HL-60 (cell line): Measurements from ENCODE around the gene LXN.

Source experiments
- DNase-seq, 2 experiments: peaks; one replicate each; pipeline ENCODE4 v3.0.0-alpha.2; 2010 to 2020; ENCODE audit warnings: low read depth in 1 of 2, low spot score in 1 of 2
- H3K27ac ChIP-seq: fragments of 250-450 bp; sonication (Bioruptor Pico); replicated peaks from 2 replicates; pipeline ENCODE4 v1.5.1; 2020; ENCODE audit warnings: mild to moderate bottlenecking, moderate library complexity
- H3K27me3 ChIP-seq: fragments of 250-450 bp; sonication (Bioruptor Pico); 2 replicates; pipeline ENCODE4 v1.5.1; 2021; ENCODE audit warnings: mild to moderate bottlenecking, moderate library complexity; ENCODE audit not compliant: insufficient read depth, poor library complexity, severe bottlenecking
- H3K4me3 ChIP-seq: replicated peaks from 2 replicates; pipeline ENCODE4 v1.5.1; 2011; ENCODE audit warnings: mild to moderate bottlenecking, control low read depth, low read length; ENCODE audit not compliant: insufficient read depth
- CTCF ChIP-seq: IDR thresholded peaks from one replicate; pipeline ENCODE4 v1.5.1; 2011; ENCODE audit warnings: low read length, control low read depth, inconsistent platforms; ENCODE audit not compliant: insufficient read depth
- GABPA ChIP-seq: IDR thresholded peaks from 2 replicates; pipeline ENCODE4 v1.6.1; 2012; ENCODE audit warnings: low read depth
- POLR2AphosphoS5 ChIP-seq: IDR thresholded peaks from 2 replicates; pipeline ENCODE4 v1.6.1; 2012; ENCODE audit warnings: low read depth
- REST ChIP-seq: IDR thresholded peaks from 2 replicates; pipeline ENCODE4 v1.6.1; 2012; ENCODE audit warnings: low read depth; ENCODE audit not compliant: insufficient replicate concordance
- SPI1 ChIP-seq: IDR thresholded peaks from 2 replicates; pipeline ENCODE4 v1.6.1; 2012; ENCODE audit warnings: low read depth, mild to moderate bottlenecking, borderline replicate concordance

The LXN gene

DNA sequence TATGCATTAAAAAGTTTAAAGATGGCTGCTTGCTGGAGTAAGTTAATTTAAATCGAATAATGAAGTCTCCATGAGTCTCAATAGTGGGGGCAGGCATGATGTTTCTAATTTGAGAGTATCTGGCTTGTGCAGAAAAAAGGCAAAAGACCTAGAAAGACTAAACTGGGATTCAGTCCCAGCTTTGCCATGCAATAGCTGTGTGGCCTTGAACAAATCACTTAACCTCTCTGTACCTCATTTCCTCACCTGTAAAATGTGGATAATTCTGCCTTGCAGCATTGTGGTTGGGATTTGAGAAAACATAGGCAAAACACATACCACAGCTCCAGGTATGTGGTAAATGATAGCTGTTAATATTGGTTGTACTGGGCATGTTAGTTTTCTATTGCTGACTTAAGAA lies 8.6 kb downstream of the LXN start:
- no peak overlapping the region for H3K4me3 ChIP-seq
- no peak overlapping the region for H3K27ac ChIP-seq
- TF ChIP-seq REST: no peak
- no peak for TF ChIP-seq CTCF
- no peak for TF ChIP-seq POLR2AphosphoS5
- TF ChIP-seq SPI1: no peak
- TF ChIP-seq GABPA: no peak
- no peak for DNase-seq
- H3K27me3 ChIP-seq: no peaks in the 10 kb centered on the region

GRCh38 chr3:158663246-158663645 lies 9.2 kb downstream of the LXN start:
- Histone ChIP-seq H3K4me3 (no peak overlapping the region), H3K27ac (no peak overlapping the region), H3K27me3 (no peaks in the 10 kb centered on the region)
- no peak for TF ChIP-seq POLR2AphosphoS5
- no peak for TF ChIP-seq CTCF
- no peak for TF ChIP-seq SPI1
- no peak for TF ChIP-seq REST
- no peak for TF ChIP-seq GABPA
- DNase-seq: no peak

DNA sequence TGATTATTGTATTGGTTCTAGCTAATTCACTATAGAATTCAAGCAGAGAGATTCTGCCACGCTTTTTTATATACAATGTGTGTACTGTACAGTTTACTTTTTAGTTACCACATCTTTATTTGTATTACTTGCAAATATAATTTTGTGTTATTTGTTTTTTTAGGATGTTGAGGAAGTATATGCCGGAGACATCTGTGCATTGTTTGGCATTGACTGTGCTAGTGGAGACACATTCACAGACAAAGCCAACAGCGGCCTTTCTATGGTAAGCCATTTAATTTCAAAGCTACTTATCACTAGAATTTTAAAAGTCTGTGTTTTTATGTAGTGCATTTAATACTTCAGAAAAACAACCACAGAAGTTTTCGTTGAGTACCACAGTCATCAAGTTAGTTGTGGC lies 11.7 kb downstream of the LXN start:
- no peak for DNase-seq
- Histone ChIP-seq H3K27ac (no peak overlapping the region), H3K27me3 (no peaks in the 10 kb centered on the region), H3K4me3 (no peak overlapping the region)
- TF ChIP-seq GABPA: no peak
- no peak for TF ChIP-seq SPI1
- TF ChIP-seq CTCF: no peak
- TF ChIP-seq POLR2AphosphoS5: no peak
- TF ChIP-seq REST: no peak
